ENCODE data around the gene CPSF4L. TPM values are rescaled to one million over a fixed set of nuclear protein-coding genes. Genes with fewer than 3 reads are reported as not detected.

The CPSF4L gene
- total and polyA plus RNA-seq, 2 of the 13 experiments (the other 11 are each of a cell fraction or from before 2014, with no cell fraction given) = 0.73 to 1.6 TPM

DNA sequence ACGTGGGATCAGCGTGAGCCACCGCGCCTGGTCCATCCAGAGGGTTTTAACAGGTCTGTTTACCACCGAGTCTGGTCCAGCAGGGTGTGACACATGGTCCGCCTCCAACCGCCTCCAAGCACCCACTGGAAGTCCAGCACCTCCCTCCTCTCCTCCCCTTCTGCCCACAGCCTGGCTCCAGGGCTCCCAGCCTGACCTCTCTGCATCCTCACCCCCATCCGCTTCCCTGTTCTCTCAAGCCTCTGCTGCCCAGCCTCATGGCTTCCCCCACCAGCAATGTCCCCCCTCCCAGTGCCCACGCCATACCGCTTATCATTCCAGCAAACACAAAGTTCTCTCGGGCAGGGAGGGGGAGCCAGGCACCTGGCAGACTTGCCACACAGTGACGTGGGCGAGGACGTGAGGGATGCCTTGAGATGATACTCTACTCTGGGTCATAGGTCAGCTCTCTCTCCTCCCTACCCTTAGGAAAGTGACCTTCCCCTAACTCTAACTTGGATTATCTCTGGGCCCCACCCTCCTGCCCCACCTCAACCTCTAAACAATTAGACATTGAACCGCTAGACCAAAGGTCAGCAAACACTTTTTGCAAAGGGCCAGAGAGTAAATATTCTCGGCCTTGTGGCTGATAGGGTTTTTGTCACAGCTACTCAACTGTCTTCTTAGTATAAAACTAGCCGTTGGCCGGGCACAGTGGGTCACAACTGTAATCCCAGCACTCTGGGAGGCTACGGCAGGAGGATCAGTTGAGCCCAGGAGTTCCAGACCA is 27.0 kb upstream of the CPSF4L start (continued):
- TF ChIP-seq, protein P1, sequence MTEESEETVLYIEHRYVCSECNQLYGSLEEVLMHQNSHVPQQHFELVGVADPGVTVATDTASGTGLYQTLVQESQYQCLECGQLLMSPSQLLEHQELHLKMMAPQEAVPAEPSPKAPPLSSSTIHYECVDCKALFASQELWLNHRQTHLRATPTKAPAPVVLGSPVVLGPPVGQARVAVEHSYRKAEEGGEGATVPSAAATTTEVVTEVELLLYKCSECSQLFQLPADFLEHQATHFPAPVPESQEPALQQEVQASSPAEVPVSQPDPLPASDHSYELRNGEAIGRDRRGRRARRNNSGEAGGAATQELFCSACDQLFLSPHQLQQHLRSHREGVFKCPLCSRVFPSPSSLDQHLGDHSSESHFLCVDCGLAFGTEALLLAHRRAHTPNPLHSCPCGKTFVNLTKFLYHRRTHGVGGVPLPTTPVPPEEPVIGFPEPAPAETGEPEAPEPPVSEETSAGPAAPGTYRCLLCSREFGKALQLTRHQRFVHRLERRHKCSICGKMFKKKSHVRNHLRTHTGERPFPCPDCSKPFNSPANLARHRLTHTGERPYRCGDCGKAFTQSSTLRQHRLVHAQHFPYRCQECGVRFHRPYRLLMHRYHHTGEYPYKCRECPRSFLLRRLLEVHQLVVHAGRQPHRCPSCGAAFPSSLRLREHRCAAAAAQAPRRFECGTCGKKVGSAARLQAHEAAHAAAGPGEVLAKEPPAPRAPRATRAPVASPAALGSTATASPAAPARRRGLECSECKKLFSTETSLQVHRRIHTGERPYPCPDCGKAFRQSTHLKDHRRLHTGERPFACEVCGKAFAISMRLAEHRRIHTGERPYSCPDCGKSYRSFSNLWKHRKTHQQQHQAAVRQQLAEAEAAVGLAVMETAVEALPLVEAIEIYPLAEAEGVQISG (CRISPR knock-in tag; IDR thresholded peaks at IDR 0.05) = peak; percentile 61
- TF ChIP-seq ZNF207 (IDR thresholded peaks at IDR 0.05; ENCODE audit: borderline replicate concordance) (no peak), SP4 (CRISPR knock-in tag; IDR thresholded peaks at IDR 0.05) (peak; percentile 71; the same call in 1 of the 2 replicates), CREM (IDR thresholded peaks at IDR 0.05) (peak; percentile 92), CREM (CRISPR knock-in tag; IDR thresholded peaks at IDR 0.05) (no peak), SRSF1 (optimal IDR thresholded peaks at IDR 0.05; ENCODE audit: low read depth, low read length) (peak; percentile 75), SOX5 (CRISPR knock-in tag; IDR thresholded peaks at IDR 0.05; ENCODE audit: borderline replicate concordance) (peak; percentile 98), ZNF883 (CRISPR knock-in tag; IDR thresholded peaks at IDR 0.05; ENCODE audit: not compliant biosample characterization) (no peak), CBX5 (CRISPR knock-in tag; IDR thresholded peaks at IDR 0.05; ENCODE audit: borderline replicate concordance) (peak; percentile 85; the same call in 1 of the 2 replicates), MTF2 (CRISPR knock-in tag; IDR thresholded peaks at IDR 0.05; ENCODE audit: borderline replicate concordance) (no peak), JUND (CRISPR knock-in tag; IDR thresholded peaks at IDR 0.05) (peak; percentile 81), NFE2L1 (CRISPR knock-in tag; IDR thresholded peaks at IDR 0.05; ENCODE audit: borderline replicate concordance) (no peak), NR2F6 (IDR thresholded peaks at IDR 0.05) (peak; percentile 100), NR2F6 (CRISPR knock-in tag; IDR thresholded peaks at IDR 0.05) (peak; percentile 99)
- TF ChIP-seq, protein P2, sequence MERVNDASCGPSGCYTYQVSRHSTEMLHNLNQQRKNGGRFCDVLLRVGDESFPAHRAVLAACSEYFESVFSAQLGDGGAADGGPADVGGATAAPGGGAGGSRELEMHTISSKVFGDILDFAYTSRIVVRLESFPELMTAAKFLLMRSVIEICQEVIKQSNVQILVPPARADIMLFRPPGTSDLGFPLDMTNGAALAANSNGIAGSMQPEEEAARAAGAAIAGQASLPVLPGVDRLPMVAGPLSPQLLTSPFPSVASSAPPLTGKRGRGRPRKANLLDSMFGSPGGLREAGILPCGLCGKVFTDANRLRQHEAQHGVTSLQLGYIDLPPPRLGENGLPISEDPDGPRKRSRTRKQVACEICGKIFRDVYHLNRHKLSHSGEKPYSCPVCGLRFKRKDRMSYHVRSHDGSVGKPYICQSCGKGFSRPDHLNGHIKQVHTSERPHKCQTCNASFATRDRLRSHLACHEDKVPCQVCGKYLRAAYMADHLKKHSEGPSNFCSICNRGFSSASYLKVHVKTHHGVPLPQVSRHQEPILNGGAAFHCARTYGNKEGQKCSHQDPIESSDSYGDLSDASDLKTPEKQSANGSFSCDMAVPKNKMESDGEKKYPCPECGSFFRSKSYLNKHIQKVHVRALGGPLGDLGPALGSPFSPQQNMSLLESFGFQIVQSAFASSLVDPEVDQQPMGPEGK (CRISPR knock-in tag; IDR thresholded peaks at IDR 0.05) = peak; percentile 98
- TF ChIP-seq, protein P3, sequence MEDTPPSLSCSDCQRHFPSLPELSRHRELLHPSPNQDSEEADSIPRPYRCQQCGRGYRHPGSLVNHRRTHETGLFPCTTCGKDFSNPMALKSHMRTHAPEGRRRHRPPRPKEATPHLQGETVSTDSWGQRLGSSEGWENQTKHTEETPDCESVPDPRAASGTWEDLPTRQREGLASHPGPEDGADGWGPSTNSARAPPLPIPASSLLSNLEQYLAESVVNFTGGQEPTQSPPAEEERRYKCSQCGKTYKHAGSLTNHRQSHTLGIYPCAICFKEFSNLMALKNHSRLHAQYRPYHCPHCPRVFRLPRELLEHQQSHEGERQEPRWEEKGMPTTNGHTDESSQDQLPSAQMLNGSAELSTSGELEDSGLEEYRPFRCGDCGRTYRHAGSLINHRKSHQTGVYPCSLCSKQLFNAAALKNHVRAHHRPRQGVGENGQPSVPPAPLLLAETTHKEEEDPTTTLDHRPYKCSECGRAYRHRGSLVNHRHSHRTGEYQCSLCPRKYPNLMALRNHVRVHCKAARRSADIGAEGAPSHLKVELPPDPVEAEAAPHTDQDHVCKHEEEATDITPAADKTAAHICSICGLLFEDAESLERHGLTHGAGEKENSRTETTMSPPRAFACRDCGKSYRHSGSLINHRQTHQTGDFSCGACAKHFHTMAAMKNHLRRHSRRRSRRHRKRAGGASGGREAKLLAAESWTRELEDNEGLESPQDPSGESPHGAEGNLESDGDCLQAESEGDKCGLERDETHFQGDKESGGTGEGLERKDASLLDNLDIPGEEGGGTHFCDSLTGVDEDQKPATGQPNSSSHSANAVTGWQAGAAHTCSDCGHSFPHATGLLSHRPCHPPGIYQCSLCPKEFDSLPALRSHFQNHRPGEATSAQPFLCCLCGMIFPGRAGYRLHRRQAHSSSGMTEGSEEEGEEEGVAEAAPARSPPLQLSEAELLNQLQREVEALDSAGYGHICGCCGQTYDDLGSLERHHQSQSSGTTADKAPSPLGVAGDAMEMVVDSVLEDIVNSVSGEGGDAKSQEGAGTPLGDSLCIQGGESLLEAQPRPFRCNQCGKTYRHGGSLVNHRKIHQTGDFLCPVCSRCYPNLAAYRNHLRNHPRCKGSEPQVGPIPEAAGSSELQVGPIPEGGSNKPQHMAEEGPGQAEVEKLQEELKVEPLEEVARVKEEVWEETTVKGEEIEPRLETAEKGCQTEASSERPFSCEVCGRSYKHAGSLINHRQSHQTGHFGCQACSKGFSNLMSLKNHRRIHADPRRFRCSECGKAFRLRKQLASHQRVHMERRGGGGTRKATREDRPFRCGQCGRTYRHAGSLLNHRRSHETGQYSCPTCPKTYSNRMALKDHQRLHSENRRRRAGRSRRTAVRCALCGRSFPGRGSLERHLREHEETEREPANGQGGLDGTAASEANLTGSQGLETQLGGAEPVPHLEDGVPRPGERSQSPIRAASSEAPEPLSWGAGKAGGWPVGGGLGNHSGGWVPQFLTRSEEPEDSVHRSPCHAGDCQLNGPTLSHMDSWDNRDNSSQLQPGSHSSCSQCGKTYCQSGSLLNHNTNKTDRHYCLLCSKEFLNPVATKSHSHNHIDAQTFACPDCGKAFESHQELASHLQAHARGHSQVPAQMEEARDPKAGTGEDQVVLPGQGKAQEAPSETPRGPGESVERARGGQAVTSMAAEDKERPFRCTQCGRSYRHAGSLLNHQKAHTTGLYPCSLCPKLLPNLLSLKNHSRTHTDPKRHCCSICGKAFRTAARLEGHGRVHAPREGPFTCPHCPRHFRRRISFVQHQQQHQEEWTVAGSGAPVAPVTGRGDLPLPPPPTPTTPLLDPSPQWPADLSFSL (CRISPR knock-in tag; IDR thresholded peaks at IDR 0.05) = peak; percentile 69; the same call in 1 of the 2 replicates
- TF ChIP-seq, protein P4, sequence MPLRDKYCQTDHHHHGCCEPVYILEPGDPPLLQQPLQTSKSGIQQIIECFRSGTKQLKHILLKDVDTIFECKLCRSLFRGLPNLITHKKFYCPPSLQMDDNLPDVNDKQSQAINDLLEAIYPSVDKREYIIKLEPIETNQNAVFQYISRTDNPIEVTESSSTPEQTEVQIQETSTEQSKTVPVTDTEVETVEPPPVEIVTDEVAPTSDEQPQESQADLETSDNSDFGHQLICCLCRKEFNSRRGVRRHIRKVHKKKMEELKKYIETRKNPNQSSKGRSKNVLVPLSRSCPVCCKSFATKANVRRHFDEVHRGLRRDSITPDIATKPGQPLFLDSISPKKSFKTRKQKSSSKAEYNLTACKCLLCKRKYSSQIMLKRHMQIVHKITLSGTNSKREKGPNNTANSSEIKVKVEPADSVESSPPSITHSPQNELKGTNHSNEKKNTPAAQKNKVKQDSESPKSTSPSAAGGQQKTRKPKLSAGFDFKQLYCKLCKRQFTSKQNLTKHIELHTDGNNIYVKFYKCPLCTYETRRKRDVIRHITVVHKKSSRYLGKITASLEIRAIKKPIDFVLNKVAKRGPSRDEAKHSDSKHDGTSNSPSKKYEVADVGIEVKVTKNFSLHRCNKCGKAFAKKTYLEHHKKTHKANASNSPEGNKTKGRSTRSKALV (CRISPR knock-in tag; IDR thresholded peaks at IDR 0.05) = no peak

Measured in HepG2 (cell line).